ENCODE data around the gene PIAS4. TPM values are rescaled to one million over a fixed set of nuclear protein-coding genes. Genes with fewer than 3 reads are reported as not detected.

Gene PIAS4
- total and polyA plus RNA-seq, 2 of the 13 experiments (the other 11 are each of a cell fraction or from before 2014, with no cell fraction given): 9.0 to 20.1 TPM

- TF ChIP-seq PRDM10 (CRISPR knock-in tag; IDR thresholded peaks at IDR 0.05; ENCODE audit: low read depth) (peak; percentile 47; the same call in 1 of the 2 replicates), RAD21 (CRISPR knock-in tag; IDR thresholded peaks at IDR 0.05) (no peak), KMT2A (CRISPR knock-in tag; IDR thresholded peaks at IDR 0.05) (peak; percentile 38; the same call in 1 of the 2 replicates), UBTF (CRISPR knock-in tag; IDR thresholded peaks at IDR 0.05) (peak; percentile 54), ELF3 (CRISPR knock-in tag; IDR thresholded peaks at IDR 0.05) (0 out of 2 replicates have a peak, but pooled peaks have one; percentile 21), HOXA3 (CRISPR knock-in tag; IDR thresholded peaks at IDR 0.05) (peak; percentile 5; the same call in 1 of the 2 replicates), HDAC1 (CRISPR knock-in tag; IDR thresholded peaks at IDR 0.05) (peak; percentile 71), ARID4A (CRISPR knock-in tag; IDR thresholded peaks at IDR 0.05; ENCODE audit: borderline replicate concordance) (peak; percentile 53; the same call in 1 of the 2 replicates), PATZ1 (CRISPR knock-in tag; IDR thresholded peaks at IDR 0.05) (peak; percentile 66; the same call in 1 of the 2 replicates), ZNF816 (CRISPR knock-in tag; IDR thresholded peaks at IDR 0.05; ENCODE audit: borderline replicate concordance) (0 out of 2 replicates have a peak, but pooled peaks have one; percentile 47), ZNF335 (CRISPR knock-in tag; IDR thresholded peaks at IDR 0.05) (peak; percentile 61; the same call in 1 of the 2 replicates), GATAD2A (CRISPR knock-in tag; IDR thresholded peaks at IDR 0.05) (peak; percentile 49), ZNF772 (CRISPR knock-in tag; IDR thresholded peaks at IDR 0.05) (no peak), ZNF724P (CRISPR knock-in tag; IDR thresholded peaks at IDR 0.05; ENCODE audit: borderline replicate concordance) (peak; percentile 20; the same call in 1 of the 2 replicates), NR2F6 (IDR thresholded peaks at IDR 0.05) (0 out of 2 replicates have a peak, but pooled peaks have one; percentile 16), NR2F6 (CRISPR knock-in tag; IDR thresholded peaks at IDR 0.05) (peak; percentile 68)
These were observed 56.0 kb downstream of the PIAS4 start (continued) for GRCh38 chr19:4063369-4064148.

Data from HepG2 (cell line).